ENCODE data around the gene AMBP.

AMBP gene

DNA sequence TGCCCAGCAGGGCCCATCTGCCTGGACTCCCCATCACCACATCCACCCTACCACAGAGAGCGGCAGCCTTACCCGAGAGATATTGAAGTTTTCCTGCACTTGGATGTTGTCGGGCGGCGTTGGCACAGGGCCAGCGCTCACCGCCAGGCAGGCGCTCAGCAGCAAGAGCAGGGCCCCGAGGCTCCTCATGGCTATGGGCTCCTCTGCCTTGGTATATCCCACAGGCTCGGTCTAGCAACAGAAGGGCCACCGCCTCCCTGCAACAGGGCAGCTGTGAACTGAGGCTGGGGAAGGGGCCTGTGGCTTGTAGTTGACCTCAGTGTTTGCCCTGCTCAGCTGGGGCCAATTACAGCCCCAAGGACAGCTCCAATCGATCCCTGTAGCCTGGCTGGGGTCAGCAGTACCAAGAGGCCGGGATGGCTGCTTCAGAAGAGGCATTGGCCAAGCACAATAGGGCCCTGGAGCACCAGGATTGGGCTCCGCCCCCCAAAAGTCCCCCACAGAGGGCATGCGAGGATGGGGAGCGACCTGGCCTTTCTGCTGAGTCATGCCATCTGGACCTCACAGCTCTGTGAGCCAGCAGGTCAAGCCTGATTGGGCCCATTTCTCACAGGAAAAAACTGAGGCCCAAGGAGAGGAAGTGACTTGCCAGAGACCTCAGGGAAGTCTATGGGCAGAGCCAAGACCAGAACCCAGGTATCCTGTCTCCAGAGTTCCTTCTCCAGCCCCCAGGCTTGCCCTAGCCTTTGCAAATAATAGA is at the start of gene AMBP:
Gene AMBP (minus strand): TSS at position 280 of the 760 bp plus-strand sequence. CDS start 91 bp downstream, at position 189.
- DNase-seq = no peak

DNA sequence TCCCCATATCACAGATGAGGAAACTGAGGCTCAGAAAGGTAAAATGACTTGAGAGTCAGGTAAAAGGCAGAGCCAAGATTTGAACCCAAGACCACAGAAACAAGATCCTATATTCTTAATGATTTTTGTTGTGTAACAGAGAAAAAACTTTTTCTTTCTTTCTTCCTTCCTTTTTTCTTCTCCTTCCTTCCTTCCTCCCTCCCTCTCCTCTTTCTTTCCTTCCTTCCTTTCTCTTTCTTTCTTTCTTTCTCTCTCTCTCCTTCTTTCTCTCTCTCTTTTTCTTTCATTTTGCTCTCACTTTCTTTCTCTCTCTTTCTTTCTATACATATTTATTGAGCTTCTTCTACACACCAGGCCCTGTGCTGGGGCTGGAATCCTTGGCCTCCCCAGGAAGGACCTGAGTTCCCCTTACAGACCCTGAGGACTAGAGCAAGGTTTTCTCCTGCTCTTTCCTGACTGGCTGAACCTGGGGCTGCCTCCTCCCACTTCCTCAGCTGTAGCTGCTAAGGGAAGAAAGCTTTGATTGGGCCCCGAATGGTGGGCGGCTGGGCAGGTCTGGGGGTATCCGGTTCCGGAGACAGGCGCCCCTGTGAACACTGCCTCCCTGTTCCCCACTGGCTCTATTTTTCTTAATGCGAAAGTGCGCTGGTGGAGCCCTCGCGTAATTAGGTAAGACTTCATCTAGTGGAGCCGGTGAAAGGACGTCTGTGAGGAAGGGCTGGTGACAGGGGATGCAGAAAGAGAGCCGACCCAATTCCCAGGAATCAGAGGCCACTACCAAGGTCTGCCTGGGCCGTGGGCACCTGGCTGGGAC is 48.4 kb upstream of the AMBP start:
- no peak for DNase-seq

DNA sequence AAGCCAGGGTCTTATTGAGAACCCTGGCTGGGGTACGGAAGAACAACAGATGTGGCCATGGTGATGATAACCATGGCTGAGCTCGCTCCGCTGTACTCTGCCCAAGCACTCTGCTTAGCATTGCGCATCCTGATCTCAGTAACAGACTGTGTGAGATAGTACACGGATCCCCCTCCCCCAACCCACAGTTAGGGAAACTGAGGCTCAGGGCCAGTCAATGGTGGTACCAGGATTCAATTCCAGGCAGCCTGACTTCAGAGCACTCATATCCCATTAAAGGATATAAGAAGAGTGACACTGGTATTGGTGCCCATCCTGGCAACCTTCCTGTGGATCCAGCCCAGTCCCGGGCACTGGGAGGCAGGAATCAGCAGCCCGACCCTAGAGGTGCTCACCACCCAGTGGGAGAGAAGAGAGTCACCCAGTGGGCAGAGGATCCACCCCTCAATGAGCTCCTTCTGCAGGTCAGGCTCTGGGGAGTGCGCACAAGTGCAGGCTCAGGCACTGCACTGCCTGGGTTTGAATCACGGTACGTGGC is 47.4 kb upstream of the AMBP start:
- no peak for DNase-seq

DNA sequence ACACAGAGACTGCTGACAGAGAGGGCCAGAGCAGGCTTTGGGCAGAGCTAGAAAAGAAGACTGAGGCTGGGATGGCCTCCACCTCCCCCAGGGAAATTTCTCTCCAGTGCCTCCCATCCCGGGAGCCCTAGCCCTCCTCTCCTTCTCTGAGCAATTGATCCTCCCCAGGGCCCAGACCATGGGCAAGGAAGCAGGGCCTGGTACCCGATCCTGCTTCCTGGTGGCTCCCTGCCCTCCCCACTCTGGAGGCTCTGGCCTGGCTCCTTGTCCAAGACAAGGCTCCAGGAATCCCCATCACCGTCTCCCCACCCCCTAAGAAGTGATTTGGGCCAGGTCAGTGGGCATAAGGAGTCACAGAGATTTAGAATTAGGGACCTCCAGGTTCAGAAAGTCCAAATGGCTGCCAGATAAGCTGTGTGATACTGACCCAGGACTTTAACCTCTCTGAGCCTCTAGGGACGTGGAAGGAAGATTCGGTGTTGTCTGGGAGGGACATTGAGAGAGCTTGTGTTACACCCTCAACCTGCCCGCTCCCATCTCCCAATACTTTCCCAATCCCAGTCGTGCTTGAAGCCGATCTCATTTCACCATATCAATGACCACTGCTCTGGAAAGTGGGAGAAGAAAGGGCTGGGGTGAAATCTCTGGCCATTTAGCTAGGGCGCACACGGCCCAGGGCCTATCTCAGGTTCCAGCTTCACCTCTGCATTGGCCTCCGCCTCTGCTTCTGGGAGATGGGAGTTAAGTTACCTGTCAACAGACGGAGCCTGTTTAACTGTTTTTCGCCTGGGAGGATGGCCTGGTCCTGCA is 46.8 kb upstream of the AMBP start:
- DNase-seq = no peak

DNA sequence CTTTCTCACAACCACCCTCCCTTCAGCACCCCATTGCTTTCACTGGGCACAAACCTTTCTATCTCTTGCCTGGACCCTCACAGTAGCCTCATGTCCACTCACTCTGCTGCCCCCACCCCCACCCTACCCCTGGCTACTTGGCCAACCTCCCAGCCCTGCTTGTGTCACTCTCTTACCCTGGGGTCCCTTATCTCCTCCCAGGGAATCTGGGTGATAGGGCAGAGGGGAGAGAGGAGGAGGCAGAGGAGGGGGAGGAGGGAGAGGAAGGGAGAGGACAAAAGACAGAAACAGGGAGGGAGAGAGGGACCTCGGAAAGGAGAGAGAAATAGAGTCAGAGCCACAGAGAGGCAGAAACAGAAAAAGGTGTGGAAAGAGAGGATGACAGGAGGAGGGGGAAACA is 46.0 kb upstream of the AMBP start:
- no peak for DNase-seq

DNA sequence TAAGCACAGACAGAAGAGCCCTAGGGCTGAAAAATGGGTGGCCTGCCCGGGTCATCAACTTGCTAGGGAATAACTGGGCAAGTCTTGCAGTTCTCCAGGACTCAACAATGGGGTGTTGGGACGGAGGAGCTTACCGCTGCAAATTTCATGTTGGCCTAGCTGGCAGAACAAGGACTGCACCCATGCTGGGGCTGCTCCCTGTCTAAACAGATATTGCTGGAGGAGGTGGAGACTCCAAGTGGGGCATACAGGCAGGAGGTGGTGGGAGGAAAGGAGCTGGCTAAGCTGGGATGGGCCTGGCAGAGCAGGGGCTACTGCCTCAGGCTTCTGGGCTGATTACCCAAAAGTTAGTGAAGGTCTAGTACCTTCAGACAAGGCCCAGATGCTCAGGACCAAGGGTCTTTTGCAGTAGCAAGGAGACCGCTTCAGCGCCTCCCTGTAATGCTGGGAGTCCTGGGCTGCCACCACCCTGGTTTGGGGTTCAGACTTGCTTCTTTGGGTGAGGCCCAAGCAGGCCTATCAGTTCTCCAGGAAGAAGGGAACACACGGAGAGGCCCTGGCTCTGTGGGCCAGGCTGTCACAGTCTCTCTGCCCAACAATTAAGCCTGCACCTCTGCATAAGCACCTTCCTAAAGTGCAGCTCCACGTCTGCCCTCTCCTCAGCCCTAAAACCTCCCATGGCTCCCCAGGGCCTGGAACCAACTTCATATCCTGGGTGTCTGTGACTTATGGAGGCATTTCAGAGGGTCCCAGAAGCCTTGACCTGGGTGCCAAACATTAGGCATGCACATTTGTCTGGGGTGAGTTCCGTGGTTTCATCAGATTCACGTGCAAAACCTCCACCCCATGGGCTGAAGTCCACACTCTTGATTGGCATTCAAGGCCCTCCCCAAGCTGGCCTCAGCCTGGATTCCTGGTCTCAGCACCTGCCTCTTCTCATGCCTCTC is 45.2 kb upstream of the AMBP start:
- DNase-seq = no peak

DNA sequence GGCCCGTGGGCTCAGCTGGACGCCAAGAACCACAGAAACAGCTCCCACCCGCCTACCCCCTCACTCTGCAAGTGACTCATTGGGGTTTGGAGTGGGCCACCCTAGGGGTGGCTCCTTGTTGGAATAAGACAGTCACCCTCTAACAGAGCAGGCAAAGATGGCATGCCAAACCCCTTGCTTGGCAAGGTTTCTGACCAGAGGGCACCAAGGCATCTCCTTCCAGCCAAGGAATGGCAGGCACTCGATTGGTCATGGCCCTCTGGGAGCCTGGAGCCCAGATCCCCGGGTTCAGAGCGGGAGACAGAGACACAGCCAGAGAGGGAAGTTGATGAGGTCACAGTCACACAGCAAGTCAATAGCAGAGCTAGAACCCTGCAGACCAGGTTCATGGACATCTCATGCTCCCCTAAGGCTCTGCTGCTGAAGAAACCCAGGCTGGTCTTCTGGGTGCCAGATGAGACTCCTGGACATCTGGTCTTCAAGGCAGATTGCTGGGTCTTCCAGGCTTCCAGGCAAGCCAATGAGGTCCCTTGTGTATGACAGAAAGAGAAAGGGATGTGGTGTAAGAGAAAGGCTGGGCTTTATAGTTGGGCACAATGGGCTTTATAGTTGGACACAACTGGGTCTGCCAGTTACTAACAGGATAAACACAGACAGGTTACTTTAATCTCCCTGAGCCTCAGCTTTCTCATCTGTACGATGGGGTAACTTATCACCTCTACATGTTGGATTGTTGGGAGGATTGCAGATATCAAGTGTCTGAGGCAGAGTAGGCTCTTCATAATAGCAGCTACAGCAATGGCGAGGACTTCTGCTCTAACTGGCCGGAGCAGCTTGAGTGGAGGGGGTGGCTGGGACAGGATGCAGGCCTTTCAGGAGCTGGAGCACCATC is 44.3 kb upstream of the AMBP start:
- no peak for DNase-seq

DNA sequence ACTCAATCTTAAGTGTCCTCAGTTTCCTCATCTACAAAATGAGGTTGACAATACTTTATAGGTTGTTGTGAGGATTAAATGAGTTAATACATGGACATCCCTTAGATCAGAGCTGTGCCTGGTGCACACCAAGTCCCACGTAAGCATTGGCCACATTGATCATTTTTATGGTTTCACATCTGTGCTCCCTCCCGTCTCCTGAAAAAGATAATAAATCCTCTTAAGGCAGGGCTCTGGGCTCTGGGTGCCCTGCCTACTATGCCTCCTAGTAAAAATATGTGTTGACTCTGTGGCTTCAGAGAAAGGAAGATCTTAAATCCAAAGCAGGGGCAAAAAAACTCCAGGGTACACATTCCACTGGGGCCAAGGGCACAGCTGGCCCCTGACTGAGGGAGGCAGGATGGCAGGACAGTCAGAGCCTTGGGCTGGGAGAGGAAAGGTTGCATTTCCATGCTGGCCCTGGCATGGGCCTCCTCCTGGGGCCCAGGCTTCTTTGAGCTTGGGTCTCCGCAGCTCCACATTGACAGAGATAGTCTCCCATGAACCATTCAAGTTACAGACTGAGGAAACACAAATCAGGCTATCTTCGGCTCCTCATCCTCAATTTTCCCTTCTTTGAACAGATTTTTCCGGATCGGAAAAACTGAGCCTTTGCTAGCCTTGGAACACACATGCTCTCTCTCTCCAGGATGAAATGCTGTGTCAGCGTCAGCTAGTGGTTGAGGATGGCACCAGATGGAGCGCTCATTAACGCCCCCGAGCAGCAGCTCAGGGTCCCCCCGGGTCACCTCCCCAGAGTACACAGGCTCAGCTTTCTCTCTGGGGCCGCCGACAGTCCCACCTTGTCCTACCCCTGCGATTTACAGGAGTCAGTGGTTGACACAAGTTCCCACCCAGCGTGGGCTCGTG is 43.4 kb upstream of the AMBP start:
- no peak for DNase-seq

DNA sequence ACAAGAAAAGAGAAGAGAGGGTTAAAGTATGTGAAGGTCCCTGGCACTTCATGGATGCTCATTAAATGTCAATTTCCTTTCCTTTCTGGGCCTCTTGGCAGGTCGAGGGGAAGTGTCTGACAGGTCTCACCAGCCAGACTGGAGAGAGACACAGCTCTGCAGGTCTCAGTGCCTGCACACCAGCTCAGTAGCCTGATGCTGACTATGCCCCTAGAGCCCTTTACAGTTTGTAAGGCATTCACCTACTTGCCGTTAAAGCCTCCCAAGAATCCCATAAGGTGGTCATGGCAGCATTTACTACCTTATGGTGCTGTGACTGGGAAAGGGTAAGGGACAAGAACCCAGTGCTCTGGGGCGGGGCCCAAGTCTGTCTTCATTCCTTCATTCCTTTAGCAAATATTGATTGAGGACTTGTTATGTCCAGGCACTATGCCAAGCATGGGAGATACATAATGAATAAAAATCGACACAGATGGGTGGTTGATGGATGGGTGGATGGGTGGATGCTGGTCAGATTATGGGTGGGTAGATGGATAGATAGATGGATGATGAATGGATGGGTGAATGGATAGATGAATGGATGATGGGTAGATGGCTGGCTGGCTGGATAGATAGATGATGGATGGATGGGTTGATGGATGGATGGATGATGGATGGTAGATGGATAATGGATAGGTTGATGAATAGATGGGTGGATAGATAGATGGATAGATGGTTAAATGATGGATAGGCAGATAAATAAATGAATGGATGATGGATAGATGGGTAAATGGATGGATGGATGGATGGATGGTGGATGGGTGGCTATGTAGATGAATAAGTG is 42.3 kb upstream of the AMBP start:
- no peak for DNase-seq

DNA sequence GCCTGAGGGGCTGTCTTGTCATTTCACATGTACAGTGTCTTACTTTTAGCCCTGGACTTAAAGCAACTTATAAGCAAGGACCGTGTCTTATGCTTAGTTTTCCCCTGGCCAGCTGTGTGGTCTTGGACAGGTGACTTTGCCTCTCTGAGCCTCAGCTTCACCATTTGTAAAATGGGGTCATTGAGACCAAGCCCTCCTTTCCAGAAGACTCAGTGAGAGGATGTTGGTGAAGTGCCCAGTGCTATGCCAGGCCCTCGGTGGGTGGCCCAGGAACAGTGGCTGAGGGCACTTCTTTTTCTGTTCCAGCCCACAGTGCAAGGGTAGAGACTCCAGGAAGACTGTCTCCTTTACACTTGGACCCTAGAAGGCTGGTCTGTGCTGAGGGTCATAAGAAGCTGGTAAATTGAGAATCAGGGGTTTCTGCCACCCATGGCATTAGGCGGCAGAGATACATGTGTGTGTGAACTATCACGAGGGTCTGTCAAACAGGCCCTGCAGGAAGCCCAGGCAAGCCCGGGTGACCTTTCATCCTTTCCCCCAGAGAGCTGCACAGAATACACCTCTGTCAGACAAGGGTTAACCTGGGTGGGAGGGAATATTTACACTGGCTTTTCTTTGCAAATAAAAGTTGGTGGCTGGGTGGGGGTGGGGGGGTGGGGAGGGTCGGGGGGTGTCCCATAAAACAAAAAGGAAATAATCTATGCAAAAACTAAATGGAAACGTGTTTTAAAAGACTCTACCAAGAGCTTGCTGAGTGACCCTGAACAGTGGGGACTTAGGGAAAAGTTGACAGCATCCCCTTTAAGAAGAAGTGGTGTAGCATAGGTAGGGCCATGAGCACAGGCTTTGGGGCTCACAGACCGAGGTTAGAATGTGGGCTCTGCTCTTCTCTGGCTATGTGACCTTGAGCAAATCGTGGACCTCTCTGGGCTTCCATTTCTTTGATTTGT is 41.4 kb upstream of the AMBP start:
- no peak for DNase-seq

DNA sequence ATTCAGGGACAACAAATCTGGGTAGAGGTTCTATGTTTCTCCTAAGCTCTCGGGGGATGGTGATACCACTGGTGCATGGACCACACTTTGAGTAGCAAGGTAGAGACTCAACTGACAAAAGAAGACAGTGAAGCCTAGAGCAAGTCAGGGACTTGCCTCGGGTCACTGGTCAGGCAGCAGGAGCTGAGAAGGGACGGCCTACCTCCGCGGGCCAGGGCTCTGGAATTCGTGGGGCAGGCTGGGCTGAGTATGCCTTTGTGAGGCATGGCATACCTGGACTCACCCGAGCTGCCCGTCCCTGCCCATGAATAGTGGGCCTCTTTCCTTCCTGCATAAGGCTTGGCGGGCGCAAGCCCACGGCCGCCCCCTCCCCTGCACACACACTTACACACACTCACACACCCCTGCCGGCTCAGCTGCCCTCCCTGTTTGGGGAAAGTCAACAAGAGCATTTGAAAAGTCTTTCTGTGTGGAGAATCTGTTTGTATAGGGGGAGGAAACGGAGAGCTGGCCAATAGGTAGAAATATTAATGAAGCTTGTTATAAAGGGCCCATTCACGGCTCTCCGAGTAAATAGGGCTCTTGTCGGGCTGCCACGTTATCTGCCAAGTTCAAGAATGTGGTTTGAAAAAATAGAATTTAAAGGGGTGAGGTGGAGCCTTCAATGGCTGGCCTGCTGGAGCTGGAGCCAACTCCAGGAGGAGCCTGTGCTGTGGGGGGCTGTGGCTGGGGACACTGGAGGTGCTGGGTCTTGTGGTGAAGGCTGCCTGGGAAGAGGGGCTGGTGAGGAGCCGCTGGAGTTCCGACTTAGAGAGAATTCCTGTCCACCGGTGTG is 40.1 kb upstream of the AMBP start:
- DNase-seq = no peak

DNA sequence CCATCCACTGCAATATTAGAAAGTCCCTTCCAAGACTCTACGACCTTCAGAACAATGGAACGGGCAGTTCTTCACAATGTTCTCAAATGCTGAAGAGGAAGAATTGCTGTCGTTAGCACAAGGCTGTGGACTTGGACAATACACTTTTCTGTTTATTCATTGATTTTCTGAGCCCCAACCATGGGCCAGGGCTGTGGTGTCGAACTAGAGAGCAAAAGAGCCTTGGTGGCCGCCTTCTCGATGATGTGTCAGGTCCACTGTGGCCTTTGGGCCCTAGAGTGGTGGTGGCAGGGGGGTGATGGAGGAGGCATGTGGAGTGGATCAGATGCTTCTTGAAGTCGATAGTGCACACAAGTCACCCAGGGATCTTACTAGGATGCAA is 39.5 kb upstream of the AMBP start:
- DNase-seq = no peak

DNA sequence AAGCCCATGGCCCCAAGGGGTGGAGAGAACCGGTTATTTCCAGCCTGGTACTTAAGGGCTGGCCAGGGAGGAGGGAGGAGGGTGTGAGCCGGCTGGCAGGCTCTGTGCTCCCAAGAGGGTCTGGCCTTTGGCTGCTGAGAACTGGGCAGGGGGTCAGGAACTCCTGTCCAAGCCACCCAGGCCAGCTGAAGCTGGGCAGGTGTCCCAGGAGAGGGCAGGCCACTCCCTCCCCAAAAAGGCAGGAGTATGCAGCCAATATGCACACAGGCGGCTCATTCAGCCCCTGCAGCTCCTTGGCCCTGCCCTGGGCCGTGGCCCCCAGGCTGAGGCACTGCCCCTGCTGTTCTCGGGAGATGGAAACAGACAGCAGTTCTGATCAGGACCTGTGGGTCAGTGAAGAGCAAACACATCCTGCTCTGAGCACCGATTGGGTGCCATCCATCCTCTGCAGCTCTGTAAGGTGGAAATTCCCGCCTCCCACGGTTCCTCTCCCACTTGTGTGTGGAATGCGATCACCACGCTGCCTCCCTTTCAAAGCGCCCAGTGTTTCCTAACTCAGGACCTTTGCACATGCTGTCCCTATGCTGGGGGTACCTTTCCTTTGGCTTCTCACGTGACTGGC is 38.1 kb upstream of the AMBP start:
- no peak for DNase-seq

DNA sequence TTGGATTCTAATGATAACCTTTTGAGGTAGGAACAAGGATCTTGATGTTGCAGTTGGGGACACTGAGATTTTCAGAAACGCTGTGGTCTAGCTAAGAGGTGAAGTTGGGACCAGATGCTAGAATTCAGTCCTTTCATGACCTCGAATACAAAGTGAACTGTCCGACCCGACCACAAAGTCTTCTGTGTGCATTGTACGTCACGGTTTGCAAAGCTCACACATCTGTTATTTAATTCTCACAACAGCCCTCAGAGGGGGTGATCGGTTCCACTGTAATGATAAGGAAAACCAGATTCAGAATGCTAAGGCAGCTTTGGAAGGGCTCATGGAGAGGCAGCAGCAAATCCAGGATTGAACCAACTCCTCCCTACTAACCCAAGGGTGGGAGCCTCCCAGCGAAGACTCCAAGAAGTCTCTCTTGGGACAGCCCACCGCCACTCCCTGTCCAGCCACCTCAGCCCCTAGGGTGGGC is 37.6 kb upstream of the AMBP start:
- DNase-seq = no peak

DNA sequence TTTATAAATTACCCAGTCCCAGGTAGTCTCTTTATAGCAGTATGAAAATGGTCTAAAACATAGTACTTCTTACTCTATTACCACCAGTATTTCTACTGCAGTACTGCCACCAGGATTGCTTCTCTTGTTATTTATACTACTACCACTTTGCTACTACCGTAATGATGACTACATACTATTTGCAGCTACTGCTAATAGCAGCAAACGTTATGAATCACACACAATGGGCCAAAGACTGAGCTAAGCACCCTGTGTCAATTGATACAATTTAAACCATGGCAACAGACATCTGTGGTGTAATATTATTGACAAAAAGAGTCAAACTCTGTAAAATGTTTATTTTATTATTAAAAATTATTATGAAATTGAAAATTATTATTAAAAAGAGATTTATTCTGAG is 36.3 kb upstream of the AMBP start:
- no peak for DNase-seq

Data from SHP77 treated with DMSO at 0.1 percent for 48 hours (cell line).